GM19455 (cell line): ENCODE measurements around the gene LY6G5C.
"Not testable (repeated sequence)": the region's sequence is repeated elsewhere in the genome, so short reads cannot be mapped to it uniquely, and the experiment has no call there.

Experiments used
- ATAC-seq: cut with Tn5 transposase; IDR thresholded peaks from one replicate; pipeline ENCODE4 v1.9.1; 2021; ENCODE audit not compliant: unreplicated experiment

The LY6G5C gene

DNA sequence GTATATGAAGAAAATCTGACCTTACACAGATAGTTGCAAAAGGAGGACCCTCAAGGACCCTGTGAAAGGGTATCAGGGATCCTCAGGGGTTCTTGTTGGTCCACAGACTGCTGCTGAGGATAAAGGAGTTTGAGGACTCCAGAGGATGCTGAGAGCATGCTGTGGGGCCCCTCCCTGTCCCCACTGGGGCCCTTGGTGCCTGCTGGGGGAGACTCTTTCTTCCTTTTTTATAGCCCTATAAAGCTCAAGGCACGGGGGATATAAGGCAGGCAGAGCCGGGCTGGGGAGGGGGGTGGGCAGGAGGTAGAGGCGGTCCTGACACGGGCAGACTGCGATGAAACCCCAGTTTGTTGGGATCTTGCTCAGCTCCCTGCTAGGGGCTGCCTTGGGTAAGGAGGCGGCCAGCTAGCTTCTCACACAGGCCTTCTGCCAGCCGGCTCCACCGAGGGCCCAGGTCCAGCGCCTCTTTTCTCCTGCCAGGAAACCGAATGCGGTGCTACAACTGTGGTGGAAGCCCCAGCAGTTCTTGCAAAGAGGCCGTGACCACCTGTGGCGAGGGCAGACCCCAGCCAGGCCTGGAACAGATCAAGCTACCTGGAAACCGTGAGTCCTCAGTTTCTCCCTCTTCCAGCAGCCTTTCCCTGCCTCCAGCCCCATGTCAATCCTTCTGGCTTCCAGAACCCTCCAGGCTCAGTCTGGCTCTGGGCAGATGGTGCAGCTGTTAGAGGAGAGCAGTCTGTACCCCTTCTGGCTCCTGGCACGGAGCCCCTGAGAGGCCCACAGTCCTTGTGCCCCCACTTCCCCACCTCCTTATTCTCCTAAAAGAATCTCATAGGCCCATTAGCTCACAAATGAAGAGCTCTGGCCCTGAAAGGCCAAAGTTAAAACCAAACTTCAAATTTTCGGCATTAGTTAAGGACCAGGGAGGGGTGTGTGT is 34.4 kb upstream of the LY6G5C start, which contains the start of gene LY6G6D:
LY6G6D (plus strand) TSS at position 327 of the 937 bp plus-strand sequence; CDS start at position 335, 8 bp downstream.
- no peak for ATAC-seq

DNA sequence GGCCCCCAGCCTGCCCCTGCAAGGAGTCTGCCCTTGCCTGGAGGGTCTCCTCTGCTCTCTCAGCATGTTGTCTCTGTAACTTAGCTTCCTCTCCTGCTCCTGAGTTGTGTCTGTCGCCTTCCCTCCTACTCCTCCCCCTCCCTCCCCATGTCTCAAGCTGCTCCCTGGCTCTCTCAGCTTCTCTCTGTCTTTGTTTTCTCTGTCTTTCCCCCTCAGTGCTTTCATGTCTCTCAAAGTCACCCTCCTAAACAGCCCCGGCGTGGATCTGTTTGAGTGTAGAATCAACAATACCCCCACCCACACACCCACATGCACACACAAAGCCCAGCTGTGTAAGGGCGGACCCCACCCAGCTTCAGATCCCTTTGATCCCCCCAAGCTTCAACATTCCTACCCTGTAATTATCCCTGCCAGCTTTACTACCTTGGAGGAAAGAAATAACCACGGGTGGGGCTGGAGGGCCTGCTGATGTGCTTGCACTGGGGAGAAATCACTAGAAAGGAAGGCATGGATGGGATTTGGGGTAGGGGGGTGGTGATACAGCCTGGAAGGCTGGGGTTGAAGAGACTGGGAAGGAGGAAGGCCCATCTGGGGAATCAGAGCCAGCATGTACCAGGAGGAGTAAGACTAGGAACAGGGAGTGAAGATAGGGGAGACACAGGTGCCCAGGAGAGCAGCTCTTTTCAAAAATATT is 33.3 kb upstream of the LY6G5C start:
- ATAC-seq: no peak

DNA sequence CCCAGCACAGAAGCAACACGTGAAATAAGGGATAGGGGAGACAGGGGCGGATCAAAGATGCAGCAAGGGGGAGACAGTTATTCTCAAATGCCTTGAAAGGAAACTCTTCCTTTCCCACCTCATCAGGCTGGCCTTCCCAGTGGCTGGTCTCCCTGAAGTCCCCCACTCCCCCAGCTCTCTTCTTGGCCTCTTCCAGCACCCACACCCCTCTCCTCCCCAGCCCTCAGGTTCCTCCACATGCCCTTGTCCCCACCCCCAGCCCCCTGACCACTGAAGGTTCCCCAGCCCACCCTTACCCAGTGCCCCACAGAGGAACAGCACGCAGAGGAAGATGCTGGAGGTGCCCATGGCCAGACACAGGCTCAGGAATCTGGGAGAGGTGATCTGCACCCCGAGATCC is 32.6 kb upstream of the LY6G5C start:
- no peak for ATAC-seq

DNA sequence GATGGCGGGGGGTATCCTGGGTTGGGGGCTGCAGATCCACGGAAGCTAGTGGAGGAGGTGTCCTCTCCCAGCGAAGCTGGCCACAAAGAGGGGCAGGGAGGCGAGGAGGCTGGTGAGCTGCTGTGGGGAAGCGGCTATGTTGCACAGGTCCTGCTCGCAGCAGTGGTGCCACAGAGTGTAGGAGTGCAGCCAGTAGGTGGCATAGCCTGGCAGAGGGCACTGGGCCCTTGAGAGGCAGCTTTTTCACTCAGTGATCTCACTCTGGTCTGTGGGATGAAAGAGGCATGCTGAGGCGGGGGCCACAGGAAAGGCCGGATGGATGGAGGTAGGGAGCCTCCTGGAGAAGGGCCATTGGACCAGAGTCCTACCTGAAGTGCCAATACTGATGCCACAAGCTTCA is 31.4 kb upstream of the LY6G5C start:
- ATAC-seq: no peak

DNA sequence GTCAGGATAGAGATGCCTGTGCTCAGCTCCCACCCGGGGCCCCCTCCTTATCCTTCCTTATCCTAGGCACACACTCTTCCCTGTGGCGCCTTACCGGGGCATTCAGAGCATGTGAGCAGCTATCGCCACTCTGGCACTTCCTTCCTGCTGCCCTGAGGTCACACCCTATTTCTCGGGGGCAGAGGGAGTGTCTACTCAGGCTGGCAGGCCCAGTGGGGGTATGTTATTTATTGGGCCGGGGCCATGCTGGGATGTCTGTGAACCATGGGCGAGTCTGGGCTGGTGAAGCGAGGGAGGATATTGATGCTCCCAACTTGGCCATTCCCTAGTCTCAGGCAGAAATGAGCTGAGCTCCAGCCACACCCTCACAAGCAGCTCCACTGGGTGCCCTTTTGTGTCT is 30.4 kb upstream of the LY6G5C start:
- ATAC-seq: no peak

DNA sequence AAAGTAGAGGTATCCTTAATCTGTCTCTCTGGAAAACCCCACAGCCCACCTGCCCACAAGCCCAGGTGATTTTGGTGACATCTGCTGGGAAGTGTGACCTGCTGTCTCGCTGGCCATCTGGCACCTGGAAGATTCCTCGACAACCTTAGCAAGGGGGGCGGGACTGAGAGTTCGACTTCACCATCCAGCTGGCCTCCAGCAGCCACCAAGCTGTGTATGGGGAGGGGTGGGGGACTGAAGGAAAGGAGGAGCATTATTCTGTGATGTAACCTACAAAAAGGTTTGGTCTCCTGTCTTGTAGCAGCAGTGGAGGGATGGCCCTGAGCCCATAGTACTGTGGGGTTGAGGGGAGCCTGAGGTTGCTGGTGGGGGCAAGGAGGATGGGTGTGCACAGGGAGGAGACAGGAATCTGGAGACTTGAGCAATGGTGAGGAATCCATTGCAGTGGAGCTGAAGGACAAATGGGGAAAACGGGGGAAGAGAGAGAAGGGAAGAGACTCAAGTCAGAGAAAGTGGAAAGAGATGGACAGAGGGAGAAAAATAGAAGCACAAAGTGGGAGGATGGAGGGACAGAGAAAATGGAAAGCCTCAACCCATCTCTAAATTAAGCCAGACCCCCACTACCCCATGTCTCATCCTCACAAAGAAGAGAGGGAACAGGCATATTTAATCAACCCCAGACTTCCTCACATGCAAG is 29.8 kb upstream of the LY6G5C start:
- no peak for ATAC-seq

DNA sequence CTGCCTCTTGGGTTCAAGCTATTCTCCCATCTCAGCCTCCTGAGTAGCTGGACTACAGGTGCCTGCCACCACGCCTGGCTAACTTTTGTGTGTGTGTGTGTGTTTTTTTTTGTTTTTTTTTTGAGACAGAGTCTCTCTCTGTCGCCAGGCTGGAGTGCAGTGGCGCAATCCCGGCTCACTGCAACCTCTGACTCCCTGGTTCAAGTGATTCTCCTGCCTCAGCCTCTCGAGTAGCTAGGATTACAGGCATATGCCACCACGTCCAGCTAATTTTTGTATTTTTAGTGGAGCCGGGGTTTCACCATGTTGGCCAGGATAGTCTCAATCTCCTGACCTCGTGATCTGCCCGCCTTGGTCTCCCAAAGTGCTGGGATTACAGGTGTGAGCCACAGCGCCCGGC is 28.3 kb upstream of the LY6G5C start:
- ATAC-seq: not testable (repeated sequence)

DNA sequence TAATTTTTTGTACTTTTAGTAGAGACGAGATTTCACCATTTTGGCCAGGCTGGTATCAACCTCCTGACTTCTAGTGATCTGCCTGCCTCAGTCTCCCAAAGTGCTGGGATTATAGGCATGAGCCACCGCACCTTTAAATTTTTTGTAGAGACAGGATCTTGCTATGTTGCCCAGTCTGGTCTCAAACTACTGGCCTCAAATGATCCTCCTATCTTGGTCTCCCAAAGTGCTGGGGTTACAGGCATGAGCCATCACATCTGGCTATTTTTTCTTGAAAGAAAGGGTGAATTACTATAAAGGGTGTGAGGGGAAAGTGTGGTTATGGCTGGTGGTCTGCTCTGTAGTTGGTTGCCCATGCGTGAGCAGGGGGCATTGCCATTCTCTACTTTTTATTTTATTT is 27.4 kb upstream of the LY6G5C start:
- no peak for ATAC-seq

DNA sequence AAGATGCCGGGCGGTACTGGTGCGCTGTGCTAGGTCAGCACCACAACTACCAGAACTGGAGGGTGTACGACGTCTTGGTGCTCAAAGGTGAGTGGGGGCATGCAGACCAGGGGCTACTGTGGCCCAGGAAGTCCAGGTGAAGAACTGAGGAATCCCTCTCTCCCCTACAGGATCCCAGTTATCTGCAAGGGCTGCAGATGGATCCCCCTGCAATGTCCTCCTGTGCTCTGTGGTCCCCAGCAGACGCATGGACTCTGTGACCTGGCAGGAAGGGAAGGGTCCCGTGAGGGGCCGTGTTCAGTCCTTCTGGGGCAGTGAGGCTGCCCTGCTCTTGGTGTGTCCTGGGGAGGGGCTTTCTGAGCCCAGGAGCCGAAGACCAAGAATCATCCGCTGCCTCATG is 26.8 kb upstream of the LY6G5C start:
- ATAC-seq: no peak

DNA sequence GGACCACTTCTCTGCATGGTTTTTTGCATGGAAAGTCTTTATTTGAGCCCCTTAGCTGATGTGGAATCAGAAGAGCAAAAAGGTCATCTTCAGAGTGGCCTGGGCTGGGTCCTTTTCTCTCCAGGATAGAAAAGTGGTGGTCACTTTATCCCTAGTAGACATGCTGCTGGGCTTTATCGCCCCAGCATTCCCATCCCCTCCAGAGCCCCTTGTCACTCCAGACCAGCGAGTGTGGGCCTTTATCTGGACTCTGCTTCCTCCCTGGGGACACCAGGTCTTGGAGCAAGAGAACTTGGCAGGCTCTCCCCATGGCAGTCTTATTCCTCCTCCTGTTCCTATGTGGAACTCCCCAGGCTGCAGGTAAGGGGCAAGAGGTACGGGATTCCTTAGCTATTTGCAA is 25.7 kb upstream of the LY6G5C start, which contains the start of gene LY6G6F:
LY6G6F (plus strand) TSS at position 268 of the 400 bp plus-strand sequence; CDS start at position 309, 41 bp downstream.
- no peak for ATAC-seq

DNA sequence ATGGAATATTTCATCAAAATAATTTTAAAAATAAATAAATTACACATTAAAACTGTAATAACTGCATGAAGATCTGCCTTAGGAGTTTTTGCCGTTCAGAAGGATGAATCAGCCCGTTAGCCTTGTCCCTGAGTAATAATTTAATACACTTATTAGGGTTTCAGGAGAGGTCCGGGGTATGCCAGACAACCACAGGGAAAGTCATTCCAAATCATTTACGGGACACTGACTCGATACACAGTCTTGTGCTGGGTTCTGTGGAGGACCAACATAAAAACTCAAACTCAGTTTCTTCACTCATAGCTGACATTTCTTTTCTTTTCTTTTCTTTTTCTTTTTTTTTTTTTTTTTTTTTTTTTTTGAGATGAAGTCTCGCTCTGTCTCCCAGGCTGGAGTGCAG is 25.1 kb upstream of the LY6G5C start:
- ATAC-seq: no peak

DNA sequence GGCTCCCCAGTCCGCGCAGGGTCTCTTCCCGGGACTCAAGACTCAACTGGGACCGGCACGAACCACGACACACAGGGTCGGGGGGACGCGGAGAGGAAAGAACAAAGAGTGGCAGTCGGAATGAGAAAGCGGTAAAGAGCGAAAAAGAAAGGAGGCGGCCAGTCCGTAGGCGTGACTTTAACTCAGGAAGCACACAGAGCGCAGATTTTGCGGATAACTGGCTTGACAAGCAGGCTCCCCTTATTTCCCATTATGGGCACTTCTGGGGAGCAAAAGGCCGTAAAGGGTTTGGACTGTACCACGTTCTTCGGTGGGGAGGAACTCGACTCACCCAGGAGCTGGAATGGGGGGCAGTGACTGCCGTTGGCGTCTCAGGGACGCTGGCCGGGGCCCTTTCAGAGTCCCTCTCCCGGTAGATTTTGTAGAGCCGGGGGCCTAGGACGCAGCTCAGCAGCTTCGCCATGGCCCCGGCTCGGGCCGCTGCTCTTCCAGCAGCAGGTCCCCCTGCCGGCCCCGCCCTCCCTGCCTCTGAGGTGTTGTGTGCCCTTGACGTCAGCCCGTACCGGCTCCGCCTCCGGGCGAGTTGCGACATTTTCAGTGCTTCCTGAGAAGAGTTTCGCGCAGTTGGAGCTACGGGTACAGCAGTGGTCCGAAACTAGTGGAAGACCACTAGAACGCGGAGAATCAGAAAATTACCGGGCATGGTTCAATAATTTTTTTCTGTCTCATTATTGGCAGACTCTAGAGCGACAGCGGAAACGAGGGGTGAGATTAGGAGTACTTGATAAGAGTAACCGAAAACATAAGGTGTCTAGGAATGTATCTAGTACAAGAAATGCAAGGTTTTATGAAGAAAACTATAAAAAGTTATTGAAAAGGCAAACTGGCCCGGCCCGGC is 22.2 kb upstream of the LY6G5C start, which contains the start of gene ABHD16A:
ABHD16A (minus strand) TSS at position 506 of the 898 bp plus-strand sequence; CDS start at position 463, 43 bp downstream.
- ATAC-seq: peak; percentile 78

DNA sequence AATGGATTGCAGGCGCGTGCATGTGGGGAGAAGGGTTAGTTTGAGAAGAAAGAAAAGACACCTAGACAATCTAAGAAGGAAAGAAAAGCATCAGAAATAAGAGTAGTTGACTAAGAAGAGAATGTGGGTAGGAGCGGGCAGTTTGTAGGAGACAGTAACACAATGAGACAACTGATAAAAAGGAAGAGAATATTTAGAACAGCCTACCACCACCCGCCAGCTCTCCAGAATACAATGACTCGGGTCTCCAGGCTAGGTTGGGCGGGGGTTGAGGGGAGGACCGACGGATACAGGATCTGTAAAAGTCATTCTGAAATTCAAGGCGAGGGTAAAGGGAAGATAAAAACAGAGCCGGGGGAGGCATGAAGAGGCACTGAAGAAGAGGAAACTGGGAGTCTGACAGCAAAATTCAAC is 21.5 kb upstream of the LY6G5C start:
- no peak for ATAC-seq

DNA sequence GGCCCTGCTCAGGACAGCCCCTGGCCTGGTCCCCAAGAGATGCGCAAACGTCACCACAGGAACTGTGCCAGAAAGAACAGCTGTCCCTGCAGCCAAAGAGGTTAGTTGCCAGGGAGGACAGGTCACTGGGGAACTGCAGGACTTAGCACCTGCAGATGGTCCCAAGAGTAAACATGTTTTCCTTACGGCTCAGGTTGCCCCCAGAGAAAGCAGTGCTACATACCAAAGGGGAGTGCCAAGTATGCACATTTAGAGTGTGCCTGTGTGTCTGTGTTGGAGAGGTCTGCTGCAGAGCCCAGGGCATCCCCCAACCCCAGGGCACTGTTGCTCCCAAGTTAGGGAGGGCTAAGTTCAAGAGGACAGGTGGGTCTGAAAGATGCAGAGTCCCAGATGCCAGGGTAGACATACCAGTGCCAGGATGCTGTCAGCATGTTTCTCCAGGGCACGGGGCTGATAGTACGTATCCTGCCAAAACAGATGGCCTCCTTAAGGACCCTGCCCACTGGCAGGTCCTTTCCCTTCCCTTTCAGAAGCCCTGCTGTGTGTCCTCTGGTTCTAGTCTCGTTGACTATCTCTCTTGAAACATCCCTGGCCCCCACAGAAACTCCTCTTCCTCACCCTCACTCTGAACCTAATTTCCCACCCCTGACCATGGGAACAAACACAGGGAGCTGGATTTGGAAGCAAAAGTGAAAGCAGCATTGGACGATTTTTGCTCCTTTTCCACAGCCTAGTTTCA is 21.0 kb upstream of the LY6G5C start:
- no peak for ATAC-seq

DNA sequence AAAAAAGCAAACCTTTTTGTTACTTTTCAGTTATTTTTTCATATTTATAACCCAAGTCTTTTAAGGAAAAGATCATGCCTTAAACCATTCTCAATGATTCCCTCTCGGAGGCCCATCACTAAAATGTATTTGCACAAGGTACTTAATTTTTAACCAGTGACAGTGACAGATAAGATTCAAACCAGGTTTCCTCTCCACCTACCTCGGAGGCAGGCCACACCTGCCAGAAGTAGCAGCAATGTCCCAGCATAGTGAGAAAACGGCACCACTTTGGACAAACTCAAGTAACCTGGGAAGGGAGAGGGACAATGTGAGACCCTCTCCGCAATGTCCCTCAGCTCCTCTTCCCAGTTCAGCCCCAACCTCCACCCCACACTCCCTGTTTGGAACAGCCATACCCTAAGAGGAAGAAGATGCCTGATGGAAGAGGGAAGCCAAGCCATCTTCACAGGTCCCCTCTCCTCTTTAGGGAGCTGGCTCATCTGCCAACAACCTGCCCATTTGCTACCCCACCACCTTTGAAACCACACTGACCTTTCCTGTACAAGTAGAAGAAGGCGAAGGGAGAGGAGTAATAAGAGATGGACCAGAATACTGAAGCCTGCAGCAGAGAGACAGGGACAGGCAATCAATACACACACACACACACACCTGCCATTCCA is 20.0 kb upstream of the LY6G5C start:
- no peak for ATAC-seq

DNA sequence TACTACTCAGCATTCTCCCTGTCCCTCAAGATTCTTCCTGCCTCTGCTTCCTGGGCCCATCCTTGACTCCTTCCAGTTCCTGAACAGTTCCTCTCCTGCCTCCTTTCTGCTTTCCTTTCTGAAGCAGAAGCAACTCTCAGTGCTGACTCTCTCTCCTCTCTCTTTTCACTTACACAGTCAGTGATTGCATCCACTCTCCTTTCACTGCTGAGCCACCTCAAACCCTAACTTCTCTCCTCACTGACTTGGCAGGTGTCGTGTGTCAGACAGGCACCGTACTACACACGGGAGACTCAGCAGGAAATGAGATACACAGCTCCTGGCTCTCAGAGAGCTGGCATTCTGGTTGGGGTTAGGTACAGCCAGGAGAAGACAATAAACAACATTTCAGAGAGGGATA is 16.7 kb upstream of the LY6G5C start:
- no peak for ATAC-seq

DNA sequence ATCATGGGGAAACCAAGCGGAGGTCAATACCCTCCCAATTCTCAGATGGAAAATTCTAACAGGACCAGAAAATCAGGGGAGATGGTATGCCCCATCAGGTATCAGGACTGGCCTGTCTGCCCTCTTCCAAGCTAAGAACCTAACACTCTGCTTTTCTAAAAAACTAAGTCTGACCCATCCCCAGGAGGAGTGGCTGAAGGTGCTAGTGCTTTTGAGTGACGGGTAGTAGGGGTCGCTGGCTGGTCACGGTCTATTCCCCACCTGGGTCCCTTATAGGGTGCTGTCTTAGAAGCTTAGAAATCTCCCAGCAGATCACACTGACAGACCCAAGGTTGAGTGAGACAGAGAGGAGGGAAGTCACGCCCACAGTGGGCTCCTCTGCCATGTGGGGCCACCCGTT is 12.7 kb upstream of the LY6G5C start:
- no peak for ATAC-seq

DNA sequence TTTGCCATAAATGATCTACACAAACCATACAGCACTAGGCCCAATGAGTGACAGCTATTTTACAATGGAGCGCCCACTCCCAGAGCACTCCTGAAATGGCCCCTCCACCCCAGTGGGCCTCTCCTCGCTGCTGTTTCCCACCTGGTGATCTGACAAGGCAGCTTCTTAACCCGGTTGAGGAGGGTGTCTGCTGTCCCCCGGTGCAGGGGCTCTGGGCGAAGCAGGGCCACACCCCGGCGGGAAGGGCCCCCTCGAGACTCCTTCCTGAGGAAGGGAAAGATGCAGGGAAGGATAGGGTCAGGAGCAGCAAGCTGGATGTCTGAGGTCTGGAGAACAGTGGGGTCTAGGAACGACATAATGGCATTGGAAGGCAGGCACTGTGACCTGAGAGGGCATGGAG is 12.0 kb upstream of the LY6G5C start:
- no peak for ATAC-seq

DNA sequence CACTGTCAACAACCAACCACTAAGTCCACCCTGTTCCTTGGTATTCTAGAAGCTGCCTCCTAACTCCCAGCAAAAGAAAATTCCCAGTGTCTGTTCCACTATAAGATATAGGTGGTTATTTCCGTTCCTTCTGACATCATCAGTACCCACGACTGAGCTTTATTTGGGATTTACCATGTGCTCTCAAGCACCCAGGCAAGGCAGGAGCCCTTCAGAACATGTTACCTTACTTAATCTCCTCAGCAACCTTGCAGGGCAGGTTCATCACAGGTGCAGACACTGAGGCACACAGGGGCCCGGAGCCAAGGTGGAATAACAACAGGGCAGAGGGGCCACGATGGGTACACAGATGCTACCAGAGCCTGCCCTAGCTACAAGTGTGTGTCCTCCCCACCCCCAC is 11.5 kb upstream of the LY6G5C start:
- ATAC-seq: no peak
